GM19468 (cell line): Measurements from ENCODE around the gene ASTN2.

Experiments used
- ATAC-seq: cut with Tn5 transposase; IDR thresholded peaks from one replicate; pipeline ENCODE4 v1.9.1; 2021; ENCODE audit warnings: mild to moderate bottlenecking, moderate library complexity, moderate number of reproducible peaks; ENCODE audit not compliant: unreplicated experiment; ENCODE audit errors: extremely low read depth

Gene ASTN2

DNA sequence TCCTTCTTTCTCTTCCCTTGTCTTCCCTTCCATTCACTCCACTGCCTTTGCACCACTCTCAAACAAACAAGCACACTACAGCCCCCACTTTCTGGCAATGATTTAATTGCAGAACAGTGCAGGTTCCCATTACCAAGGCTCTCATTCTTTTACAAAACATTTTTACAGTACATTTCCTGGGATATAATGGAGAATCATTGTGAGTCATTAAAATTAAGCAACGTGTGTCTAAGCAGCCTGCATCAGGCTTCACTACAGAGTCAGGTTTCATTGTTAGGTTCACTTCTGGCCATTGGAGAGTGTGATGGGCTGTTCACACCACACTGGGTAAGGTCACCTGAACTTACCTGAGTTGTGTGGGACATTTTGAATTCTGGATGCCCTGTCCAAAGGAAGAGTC, 424.3 kb downstream of the ASTN2 start:
- no peak for ATAC-seq

DNA sequence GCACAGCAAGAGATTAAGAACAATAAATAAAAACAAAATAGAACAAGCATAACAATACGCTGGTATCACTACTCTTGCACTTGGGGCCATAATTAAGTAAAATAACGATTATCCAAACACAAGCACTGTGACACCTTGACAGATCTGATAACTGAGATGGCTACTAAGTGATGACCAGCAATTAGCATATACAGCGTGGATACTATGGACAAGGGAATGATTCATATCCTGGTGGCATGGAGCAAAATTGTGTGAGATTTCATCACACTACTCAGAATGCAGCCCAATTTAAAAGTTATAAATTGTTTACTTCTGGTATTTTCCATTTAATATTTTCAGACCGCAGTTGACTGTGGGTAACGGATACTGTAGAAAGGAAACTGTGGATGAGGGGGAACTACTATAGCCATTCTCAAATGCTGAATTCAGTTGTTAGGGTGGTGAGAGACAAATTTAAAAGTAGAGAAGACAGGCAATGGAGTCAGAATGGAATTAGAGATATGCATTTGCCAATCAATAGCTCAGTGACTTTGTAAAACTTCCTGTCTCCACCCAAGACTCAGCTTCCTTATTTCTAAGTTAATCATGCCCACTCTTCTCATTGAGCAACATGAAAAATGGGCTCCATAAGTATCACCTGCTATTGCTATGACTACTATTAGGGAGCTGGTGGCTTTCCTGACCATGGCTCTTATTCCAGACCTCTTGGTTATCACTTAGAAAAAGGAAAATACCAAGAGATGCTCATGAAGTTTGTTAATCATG, 427.0 kb downstream of the ASTN2 start:
- ATAC-seq = no peak

DNA sequence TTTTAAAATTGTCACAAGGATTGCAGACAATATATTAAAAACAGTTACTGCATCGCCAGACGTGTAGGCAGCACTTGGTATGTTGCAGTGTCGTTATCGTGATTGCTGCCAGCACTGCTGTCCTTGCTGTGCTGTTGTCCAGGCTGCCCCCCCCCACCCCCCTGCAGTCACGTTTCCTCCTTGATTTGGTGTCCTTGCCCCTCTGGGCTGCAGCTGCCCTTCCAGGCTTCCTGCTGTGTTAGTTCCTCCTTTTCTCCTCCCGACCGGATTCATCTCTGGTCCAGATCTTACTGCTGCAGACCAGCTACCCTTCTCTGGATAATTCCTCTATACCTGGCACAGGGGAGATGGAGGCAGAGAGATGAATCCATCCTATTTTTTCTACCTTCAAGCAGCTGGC, 428.8 kb downstream of the ASTN2 start:
- no peak for ATAC-seq

GRCh38 chr9:116985596-116985995, 429.3 kb downstream of the ASTN2 start:
- ATAC-seq = no peak

GRCh38 chr9:116984111-116984510, 430.7 kb downstream of the ASTN2 start:
- ATAC-seq = no peak

- ATAC-seq = no peak
These were observed 434.2 kb downstream of the ASTN2 start for GRCh38 chr9:116980582-116981120.

GRCh38 chr9:116979456-116979855, 435.4 kb downstream of the ASTN2 start:
- ATAC-seq = no peak

DNA sequence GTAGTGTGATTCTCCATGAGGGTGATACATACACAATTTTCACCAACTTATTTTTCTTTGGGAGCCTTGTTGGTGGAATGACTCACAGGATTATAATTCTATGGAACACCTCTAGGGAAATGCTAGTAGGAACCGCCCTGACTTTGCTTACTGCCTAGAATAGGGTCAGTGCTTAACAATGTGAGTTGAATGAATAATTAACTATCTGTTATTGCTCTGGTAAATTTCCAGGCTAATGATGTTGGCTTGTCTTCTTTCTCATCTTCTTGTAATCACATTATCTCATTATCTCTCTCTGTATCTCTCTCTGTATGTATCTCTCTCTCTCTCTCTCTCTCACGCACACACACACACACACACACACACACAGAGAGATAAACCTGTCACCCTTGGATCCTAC, 436.7 kb downstream of the ASTN2 start:
- ATAC-seq = no peak

GRCh38 chr9:116975126-116975525, 439.7 kb downstream of the ASTN2 start:
- ATAC-seq = no peak

GRCh38 chr9:116966199-116966598, 448.7 kb downstream of the ASTN2 start:
- ATAC-seq = no peak

DNA sequence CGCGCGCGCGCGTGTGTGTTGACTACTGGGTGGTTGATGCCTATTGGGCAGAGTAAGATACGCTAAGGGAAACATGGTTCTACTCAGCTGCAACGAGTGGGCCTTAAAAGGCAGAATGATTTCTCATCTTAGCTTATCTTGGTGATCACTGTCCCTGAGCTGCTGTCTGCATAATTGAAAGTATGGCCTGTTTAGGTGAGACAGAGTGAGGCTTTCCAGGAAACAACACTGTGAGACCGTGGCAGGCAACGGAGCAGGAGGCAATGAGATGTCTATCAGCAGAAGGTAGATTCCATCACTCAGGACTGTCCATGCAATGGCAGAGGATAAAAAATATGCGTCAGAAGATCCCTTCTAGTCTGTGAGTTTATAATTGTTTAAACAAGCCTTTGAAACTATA, 450.6 kb downstream of the ASTN2 start:
- ATAC-seq = no peak

- no peak for ATAC-seq
These were observed 455.0 kb downstream of the ASTN2 start for GRCh38 chr9:116959809-116960208.

- ATAC-seq = no peak
These were observed 456.0 kb downstream of the ASTN2 start for GRCh38 chr9:116958881-116959280.

- ATAC-seq = no peak
These were observed 460.1 kb downstream of the ASTN2 start for GRCh38 chr9:116954731-116955130.

GRCh38 chr9:116953271-116953670, 461.6 kb downstream of the ASTN2 start:
- ATAC-seq = no peak

- no peak for ATAC-seq
These were observed 462.4 kb downstream of the ASTN2 start for GRCh38 chr9:116952436-116952810.

DNA sequence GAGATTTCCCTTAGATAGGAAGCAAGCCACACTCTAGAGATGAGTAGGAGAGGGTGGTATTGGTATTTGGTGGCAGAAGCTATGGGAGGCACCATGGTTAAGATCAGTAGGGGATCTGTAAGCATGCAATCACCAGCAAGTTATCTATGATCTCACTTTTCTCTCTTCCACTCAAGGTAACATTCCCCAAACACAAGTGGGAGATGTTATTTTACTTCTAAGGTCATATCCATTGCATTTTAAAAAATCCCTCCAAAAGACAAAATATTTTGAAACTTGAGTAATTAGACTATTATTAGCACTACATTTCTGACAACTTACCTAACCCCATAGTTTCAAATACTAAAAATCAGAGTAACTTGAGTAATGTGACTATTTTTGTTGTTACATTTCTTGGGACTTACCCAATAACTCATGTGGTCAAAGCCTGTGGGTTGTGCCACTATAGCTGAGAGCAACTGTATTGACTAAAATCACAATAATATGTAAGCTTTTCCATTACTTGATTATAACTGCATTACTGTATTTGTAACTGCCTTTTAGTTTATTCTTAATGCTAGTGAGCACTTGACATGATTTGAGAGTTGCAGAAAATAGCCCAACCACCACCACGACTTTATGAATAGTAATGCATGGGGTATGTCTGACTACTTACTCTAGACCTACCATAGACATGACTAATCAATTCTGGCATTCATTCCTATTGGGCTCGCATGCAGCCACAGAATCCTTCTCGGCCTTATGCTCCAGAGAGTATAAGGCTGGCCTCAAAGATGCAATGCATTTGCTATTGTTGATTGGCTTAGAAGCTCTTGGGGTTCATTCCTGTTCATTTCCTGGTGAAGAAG, 463.0 kb downstream of the ASTN2 start:
- ATAC-seq = peak; percentile 54

GRCh38 chr9:116945817-116946216, 469.0 kb downstream of the ASTN2 start:
- no peak for ATAC-seq

DNA sequence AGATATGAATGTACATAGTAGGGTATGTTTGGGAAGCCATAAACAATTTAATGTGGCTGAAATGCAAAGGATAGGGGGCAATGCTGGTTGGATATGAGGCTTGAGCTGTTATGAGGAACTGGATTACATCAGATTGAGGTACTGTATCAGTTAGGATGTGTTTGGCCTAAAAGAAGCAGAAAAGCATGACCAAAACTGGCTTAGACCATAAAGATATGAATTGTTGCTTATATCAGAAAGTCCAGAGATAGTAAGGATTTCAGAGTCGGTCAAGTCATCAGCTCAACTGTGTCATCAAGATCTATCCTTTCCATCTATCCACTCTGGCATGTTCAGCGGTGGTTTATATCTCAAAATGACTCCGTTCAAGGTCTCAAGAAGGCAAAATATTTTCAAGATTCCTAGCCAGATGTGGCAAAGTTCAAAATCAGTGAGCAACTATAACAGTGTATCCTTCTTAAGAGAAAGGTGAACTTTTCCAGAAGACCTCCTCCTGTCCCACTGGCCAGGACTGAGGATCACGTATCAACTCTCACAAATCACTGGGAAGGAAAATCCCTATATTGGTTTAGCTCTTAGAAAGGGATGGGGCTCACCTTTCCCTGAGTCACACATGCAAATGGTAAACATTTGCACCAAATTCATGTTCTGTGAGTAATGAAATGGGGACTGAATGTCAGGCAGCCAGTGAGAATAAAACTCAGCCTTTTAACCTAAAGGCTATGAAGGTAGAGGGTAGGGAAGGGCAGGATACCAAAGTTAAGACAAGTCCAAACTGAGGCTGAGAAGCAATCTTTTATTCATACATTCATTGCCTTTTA, 469.9 kb downstream of the ASTN2 start:
- ATAC-seq = no peak

GRCh38 chr9:116943970-116944369, 470.9 kb downstream of the ASTN2 start:
- no peak for ATAC-seq
